Measurements from ENCODE around the gene CXCL3. TPM values are rescaled to one million over a fixed set of nuclear protein-coding genes. Genes with fewer than 3 reads are reported as not detected.
"Not testable (repeated sequence)": the region's sequence is repeated elsewhere in the genome, so short reads cannot be mapped to it uniquely, and the experiment has no call there.

The CXCL3 gene
- total RNA-seq, result 0.18 TPM in 1 of 2 replicates, not detected in the other

GRCh38 chr4:74038425-74039314 lies at the start of gene CXCL3:
Gene CXCL3, minus strand, starts transcription at chr4:74038689. Its CDS starts 78 bp downstream, at chr4:74038611.
- Mint-ChIP-seq H3K36me3 (ENCODE audit: low read depth) (no peaks in the 10 kb centered on the region), H3K9me3 (no peaks in the 10 kb centered on the region), H3K27me3 (ENCODE audit: insufficient read depth) (peaks cover 42% of the 10 kb centered on the region), H3K4me1 (ENCODE audit: low read depth) (peaks cover 14% of the 10 kb centered on the region), H3K27ac (no peak within 1 kb of the TSS), H3K4me3 (peak within 1 kb of the TSS; percentile 84)
- intact Hi-C loops (cut with micrococcal nuclease), result no loop called here
- DNase-seq (ENCODE audit: low spot score), result no peak

- Mint-ChIP-seq H3K36me3 (ENCODE audit: low read depth) (no peaks in the 10 kb centered on the region), H3K27me3 (ENCODE audit: insufficient read depth) (peaks cover 6% of the 10 kb centered on the region), H3K27ac (no peak overlapping the region), H3K9me3 (no peaks in the 10 kb centered on the region), H3K4me1 (ENCODE audit: low read depth) (no peaks in the 10 kb centered on the region), H3K4me3 (no peak overlapping the region)
- DNase-seq (ENCODE audit: low spot score), result no peak
- intact Hi-C loops (cut with micrococcal nuclease), result no loop called here
These were observed 49.0 kb upstream of the CXCL3 start for GRCh38 chr4:74087481-74087880.

- Mint-ChIP-seq H3K27me3 (ENCODE audit: insufficient read depth) (peaks cover 6% of the 10 kb centered on the region), H3K27ac (no peak overlapping the region), H3K4me1 (ENCODE audit: low read depth) (no peaks in the 10 kb centered on the region), H3K4me3 (no peak overlapping the region), H3K9me3 (no peaks in the 10 kb centered on the region), H3K36me3 (ENCODE audit: low read depth) (no peaks in the 10 kb centered on the region)
- no peak for DNase-seq (ENCODE audit: low spot score)
- intact Hi-C loops (cut with micrococcal nuclease), result no loop called here
These were observed 47.2 kb upstream of the CXCL3 start for GRCh38 chr4:74085669-74086068.

- Mint-ChIP-seq H3K4me1 (ENCODE audit: low read depth) (no peaks in the 10 kb centered on the region), H3K36me3 (ENCODE audit: low read depth) (no peaks in the 10 kb centered on the region), H3K27me3 (ENCODE audit: insufficient read depth) (peaks cover 3% of the 10 kb centered on the region), H3K4me3 (no peak overlapping the region), H3K27ac (no peak overlapping the region), H3K9me3 (no peaks in the 10 kb centered on the region)
- no peak for DNase-seq (ENCODE audit: low spot score)
- intact Hi-C loops (cut with micrococcal nuclease), result no loop called here
These were observed 46.5 kb upstream of the CXCL3 start for GRCh38 chr4:74084984-74085383.

- DNase-seq (ENCODE audit: low spot score), result no peak
- no peaks in the 10 kb centered on the region for H3K9me3 Mint-ChIP-seq
- H3K27me3 Mint-ChIP-seq (ENCODE audit: insufficient read depth), result peaks cover 3% of the 10 kb centered on the region
- H3K27ac Mint-ChIP-seq, result no peak overlapping the region
- H3K4me3 Mint-ChIP-seq, result no peak overlapping the region
- intact Hi-C loops (cut with micrococcal nuclease), result no loop called here
- no peaks in the 10 kb centered on the region for H3K36me3 Mint-ChIP-seq (ENCODE audit: low read depth)
- H3K4me1 Mint-ChIP-seq (ENCODE audit: low read depth), result no peaks in the 10 kb centered on the region
These were observed 45.1 kb upstream of the CXCL3 start for GRCh38 chr4:74083546-74083945.

GRCh38 chr4:74081035-74081434 lies 42.5 kb upstream of the CXCL3 start:
- Mint-ChIP-seq H3K4me3 (no peak overlapping the region), H3K27ac (no peak overlapping the region), H3K4me1 (ENCODE audit: low read depth) (no peaks in the 10 kb centered on the region), H3K27me3 (ENCODE audit: insufficient read depth) (no peaks in the 10 kb centered on the region), H3K9me3 (no peaks in the 10 kb centered on the region), H3K36me3 (ENCODE audit: low read depth) (no peaks in the 10 kb centered on the region)
- intact Hi-C loops (cut with micrococcal nuclease), result no loop called here
- DNase-seq (ENCODE audit: low spot score), result no peak

- DNase-seq (ENCODE audit: low spot score); H3K27ac Mint-ChIP-seq; intact Hi-C loops (cut with micrococcal nuclease); H3K9me3 Mint-ChIP-seq; H3K27me3 Mint-ChIP-seq (ENCODE audit: insufficient read depth); H3K4me3 Mint-ChIP-seq; H3K36me3 Mint-ChIP-seq (ENCODE audit: low read depth); H3K4me1 Mint-ChIP-seq (ENCODE audit: low read depth): not testable (repeated sequence)
These were observed 41.9 kb upstream of the CXCL3 start for GRCh38 chr4:74080351-74080750.

- H3K36me3 Mint-ChIP-seq (ENCODE audit: low read depth); H3K27ac Mint-ChIP-seq; H3K4me1 Mint-ChIP-seq (ENCODE audit: low read depth); H3K9me3 Mint-ChIP-seq; H3K27me3 Mint-ChIP-seq (ENCODE audit: insufficient read depth); DNase-seq (ENCODE audit: low spot score); H3K4me3 Mint-ChIP-seq; intact Hi-C loops (cut with micrococcal nuclease): not testable (repeated sequence)
These were observed 40.5 kb upstream of the CXCL3 start for GRCh38 chr4:74079024-74079423.

- Mint-ChIP-seq H3K27me3 (ENCODE audit: insufficient read depth) (no peaks in the 10 kb centered on the region), H3K36me3 (ENCODE audit: low read depth) (no peaks in the 10 kb centered on the region), H3K4me1 (ENCODE audit: low read depth) (no peaks in the 10 kb centered on the region), H3K9me3 (no peaks in the 10 kb centered on the region), H3K4me3 (no peak overlapping the region), H3K27ac (no peak overlapping the region)
- intact Hi-C loops (cut with micrococcal nuclease), result no loop called here
- DNase-seq (ENCODE audit: low spot score), result no peak
These were observed 34.9 kb upstream of the CXCL3 start for GRCh38 chr4:74073358-74073757.

GRCh38 chr4:74072739-74073138 lies 34.2 kb upstream of the CXCL3 start:
- Mint-ChIP-seq H3K27ac (no peak overlapping the region), H3K4me1 (ENCODE audit: low read depth) (no peaks in the 10 kb centered on the region), H3K36me3 (ENCODE audit: low read depth) (no peaks in the 10 kb centered on the region), H3K4me3 (no peak overlapping the region), H3K9me3 (no peaks in the 10 kb centered on the region), H3K27me3 (ENCODE audit: insufficient read depth) (no peaks in the 10 kb centered on the region)
- intact Hi-C loops (cut with micrococcal nuclease), result no loop called here
- DNase-seq (ENCODE audit: low spot score), result no peak

GRCh38 chr4:74067586-74067985 lies 29.1 kb upstream of the CXCL3 start:
- DNase-seq (ENCODE audit: low spot score), result no peak
- no peaks in the 10 kb centered on the region for H3K4me1 Mint-ChIP-seq (ENCODE audit: low read depth)
- no peaks in the 10 kb centered on the region for H3K27me3 Mint-ChIP-seq (ENCODE audit: insufficient read depth)
- no peak overlapping the region for H3K27ac Mint-ChIP-seq
- H3K9me3 Mint-ChIP-seq, result no peaks in the 10 kb centered on the region
- H3K4me3 Mint-ChIP-seq, result no peak overlapping the region
- no peaks in the 10 kb centered on the region for H3K36me3 Mint-ChIP-seq (ENCODE audit: low read depth)
- intact Hi-C loops (cut with micrococcal nuclease), result no loop called here

- Mint-ChIP-seq H3K9me3 (no peaks in the 10 kb centered on the region), H3K27me3 (ENCODE audit: insufficient read depth) (peaks cover 2% of the 10 kb centered on the region), H3K4me1 (ENCODE audit: low read depth) (no peaks in the 10 kb centered on the region), H3K36me3 (ENCODE audit: low read depth) (no peaks in the 10 kb centered on the region), H3K4me3 (no peak overlapping the region), H3K27ac (no peak overlapping the region)
- intact Hi-C loops (cut with micrococcal nuclease), result no loop called here
- no peak for DNase-seq (ENCODE audit: low spot score)
These were observed 27.7 kb upstream of the CXCL3 start for GRCh38 chr4:74066232-74066631.

- H3K4me1 Mint-ChIP-seq (ENCODE audit: low read depth), result no peaks in the 10 kb centered on the region
- peaks cover 3% of the 10 kb centered on the region for H3K27me3 Mint-ChIP-seq (ENCODE audit: insufficient read depth)
- intact Hi-C loops (cut with micrococcal nuclease), result no loop called here
- no peak overlapping the region for H3K27ac Mint-ChIP-seq
- no peak for DNase-seq (ENCODE audit: low spot score)
- H3K4me3 Mint-ChIP-seq, result no peak overlapping the region
- no peaks in the 10 kb centered on the region for H3K36me3 Mint-ChIP-seq (ENCODE audit: low read depth)
- no peaks in the 10 kb centered on the region for H3K9me3 Mint-ChIP-seq
These were observed 26.7 kb upstream of the CXCL3 start for GRCh38 chr4:74065115-74065642.

Data from activated T-helper 1 cell treated with anti-CD3 and anti-CD28 coated beads, Interleukin-12 subunit alpha, Interleukin-12 subunit beta, Interleukin-2, Interleukin-4 antibody, amounts not matched to agents 30 ng/mL and 10 ng/mL and 1 ng/mL, durations not matched to agents 14 hours and 24 hours and 36 hours (primary cell).